Psoas muscle (tissue), 8 donors: Measurements from ENCODE around the gene FADS3. TPM values are rescaled to one million over a fixed set of nuclear protein-coding genes. Genes with fewer than 3 reads are reported as not detected.
A peak's percentile ranks its signal among the peaks of the same experiment; 100 is the strongest.

Experiments
- ATAC-seq, 4 donors: fragments of 200-7000 bp; cut with Tn5 transposase; one replicate each; pipeline ENCODE4 v1.9.1; 2020; ENCODE audit warnings: moderate library complexity in 3 of 4, mild to moderate bottlenecking in 2 of 4
- DNase-seq, 2 donors: peaks; one replicate each; pipeline ENCODE4 v3.0.0-alpha.2; 2020
- H3K27ac ChIP-seq: fragments of 200-600 bp; one replicate; pipeline ENCODE4 v1.8.0; 2022
- H3K27me3 ChIP-seq, 3 donors: fragments of 200-600 bp in 1 of 3; one replicate each; pipeline versions ENCODE4 v1.6.1 to v1.8.0; 2013 to 2022; ENCODE audit warnings: low read length in 2 of 3, mild to moderate bottlenecking in 2 of 3, moderate library complexity in 1 of 3; ENCODE audit not compliant: insufficient read depth in 3 of 3
- H3K36me3 ChIP-seq, 2 donors: fragments of 200-600 bp in 1 of 2; one replicate each; pipeline versions ENCODE4 v1.6.1 to v1.8.0; 2013 to 2022; ENCODE audit warnings: low read depth in 1 of 2, mild to moderate bottlenecking in 1 of 2, moderate library complexity in 1 of 2; ENCODE audit not compliant: insufficient read depth in 1 of 2
- H3K4me1 ChIP-seq: fragments of 200-600 bp; one replicate; pipeline ENCODE4 v1.8.0; 2022
- H3K4me3 ChIP-seq: fragments of 200-600 bp; one replicate; pipeline ENCODE4 v1.8.0; 2022; ENCODE audit warnings: mild to moderate bottlenecking
- H3K9me3 ChIP-seq: fragments of 200-600 bp; one replicate; pipeline ENCODE4 v1.8.0; 2022
- WGBS, 3 donors: extraction: QIAGEN DNeasy Blood & Tissue Kit; methylation state at CpG; one replicate each; pipeline versions ENCODE4 v1.1.6 to v1.1.7; 2013; 5-methylcytosine and 5-hydroxymethylcytosine counted together
- intact Hi-C, 2 donors: fragments of 100-400 bp; cut with DNase I; formaldehyde crosslinking; loops; one replicate each; pipeline versions ENCODE4 v1.11.0 to v1.14.2; 2022
- polyA plus RNA-seq, 3 donors: library from polyadenylated mRNA; stranded (reverse); fragments of 200-250 nt; gene quantifications; one replicate each; pipeline ENCODE4 v1.2.3, GENCODE V29; 2013
- total RNA-seq, 4 donors: library from RNA; stranded (reverse); fragmentation: NEBNext Ultra II Directional in 2 of 4; extraction: Animal tissue kit (Norgen Biotek cat#: 25700) in 2 of 4; gene quantifications; one replicate each; pipeline versions ENCODE4 v1.2.1 to v1.2.4, GENCODE V29; 2021 to 2023
- TF ChIP-seq, protein P1 (sequence below): fragments of 200-600 bp; IDR thresholded peaks from one replicate; pipeline ENCODE4 v1.8.0; 2022; ENCODE audit warnings: antibody characterized with exemption
- donor health status: healthy with polysubstance abuse.
- donor health status: DM: no; HTN: no; CAD: no; lungs with moderate emphysema.
- donor health status: Bipolar disorder and iron deficiency.
- donor health status: healthy.
- donor health status: DM: yes; HTN: yes; CAD: no.
- donor health status: DM: no; HTN: no; CAD: no.
- donor health status: DM: no; HTN: no; CAD: no.
- donor health status: DM: yes; HTN: yes; CAD: no.

Gene FADS3
- total and polyA plus RNA-seq, 7 donors, result 26.5 to 392 (median 53.9) TPM

DNA sequence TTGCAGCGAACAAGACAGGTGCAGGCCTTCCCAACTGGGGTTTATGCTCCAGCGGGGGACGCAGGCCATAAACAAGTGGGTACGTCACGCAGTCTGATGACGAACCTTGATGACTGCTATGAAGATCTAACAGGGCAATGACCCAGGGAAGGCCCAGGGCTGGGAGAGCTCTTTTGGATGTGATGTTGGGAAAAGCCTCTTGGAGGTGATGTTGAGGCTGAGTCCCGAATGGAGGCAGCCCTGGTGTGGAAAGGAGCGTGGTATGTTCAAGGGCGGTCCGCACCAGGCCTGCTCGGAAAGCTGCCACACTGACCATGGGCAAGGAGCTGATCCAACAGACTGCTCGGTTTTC lies 57.4 kb downstream of the FADS3 start:
- peak in 2 of 4 donors; percentile 19 to 29 for ATAC-seq
- Histone ChIP-seq H3K9me3 (no peaks in the 10 kb centered on the region), H3K4me3 (no peak overlapping the region), H3K4me1 (peaks cover 7% of the 10 kb centered on the region), H3K27me3 (peaks cover 0 to 9% (median 0%) of the 10 kb centered on the region in 3 donors), H3K36me3 (no peaks in the 10 kb centered on the region), H3K27ac (peak overlapping the region; percentile 50)
- 57 to 79% (median 57%) methylated on average over 12 of the region's 12 CpGs for WGBS, 3 donors
- no peak for DNase-seq
- intact Hi-C loops, result no loop called here
- TF ChIP-seq, protein P1, sequence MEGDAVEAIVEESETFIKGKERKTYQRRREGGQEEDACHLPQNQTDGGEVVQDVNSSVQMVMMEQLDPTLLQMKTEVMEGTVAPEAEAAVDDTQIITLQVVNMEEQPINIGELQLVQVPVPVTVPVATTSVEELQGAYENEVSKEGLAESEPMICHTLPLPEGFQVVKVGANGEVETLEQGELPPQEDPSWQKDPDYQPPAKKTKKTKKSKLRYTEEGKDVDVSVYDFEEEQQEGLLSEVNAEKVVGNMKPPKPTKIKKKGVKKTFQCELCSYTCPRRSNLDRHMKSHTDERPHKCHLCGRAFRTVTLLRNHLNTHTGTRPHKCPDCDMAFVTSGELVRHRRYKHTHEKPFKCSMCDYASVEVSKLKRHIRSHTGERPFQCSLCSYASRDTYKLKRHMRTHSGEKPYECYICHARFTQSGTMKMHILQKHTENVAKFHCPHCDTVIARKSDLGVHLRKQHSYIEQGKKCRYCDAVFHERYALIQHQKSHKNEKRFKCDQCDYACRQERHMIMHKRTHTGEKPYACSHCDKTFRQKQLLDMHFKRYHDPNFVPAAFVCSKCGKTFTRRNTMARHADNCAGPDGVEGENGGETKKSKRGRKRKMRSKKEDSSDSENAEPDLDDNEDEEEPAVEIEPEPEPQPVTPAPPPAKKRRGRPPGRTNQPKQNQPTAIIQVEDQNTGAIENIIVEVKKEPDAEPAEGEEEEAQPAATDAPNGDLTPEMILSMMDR, result no peak

- H3K27me3 ChIP-seq, result peaks cover 0 to 13% (median 0%) of the 10 kb centered on the region in 3 donors
- DNase-seq (no peak), ATAC-seq (peak in 2 of 4 donors; percentile 10 to 15)
- TF ChIP-seq, protein P1, result no peak
- H3K4me1 ChIP-seq, result peaks cover 7% of the 10 kb centered on the region
- no peaks in the 10 kb centered on the region for H3K36me3 ChIP-seq
- H3K4me3 ChIP-seq, result no peak overlapping the region
- no peak overlapping the region for H3K27ac ChIP-seq
- 47 to 68% (median 61%) methylated on average over 11 of the region's 11 CpGs for WGBS, 3 donors
- intact Hi-C loops, result no loop called here
- H3K9me3 ChIP-seq, result no peaks in the 10 kb centered on the region
Measured at GRCh38 chr11:61833471-61833870, 57.9 kb downstream of the FADS3 start.

- intact Hi-C loops, result no loop called here
Measured at GRCh38 chr11:61832754-61833153, 58.6 kb downstream of the FADS3 start.

DNA sequence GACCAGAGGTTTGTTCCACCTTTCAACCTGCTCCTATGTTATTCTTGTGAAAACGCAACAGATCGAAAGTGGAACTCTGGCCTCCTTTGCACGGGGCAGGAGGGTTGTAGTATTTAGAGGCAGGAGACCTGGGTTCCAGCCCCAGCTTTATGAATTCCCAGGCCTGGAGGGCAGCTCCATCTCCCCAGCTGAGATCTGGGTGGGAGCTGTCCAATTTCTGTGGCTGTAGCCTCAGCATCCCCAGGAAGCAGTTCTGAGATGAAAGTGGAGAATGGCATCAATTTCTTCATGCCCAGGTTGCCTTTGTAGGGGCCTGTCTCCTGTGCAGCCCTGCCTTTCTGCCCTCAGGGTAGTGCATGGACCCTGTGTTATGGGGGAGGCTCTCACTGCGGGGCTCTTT lies 59.1 kb downstream of the FADS3 start:
- Histone ChIP-seq H3K27me3 (peaks cover 0 to 22% (median 7%) of the 10 kb centered on the region in 3 donors), H3K36me3 (no peaks in the 10 kb centered on the region), H3K4me3 (no peak overlapping the region), H3K9me3 (no peaks in the 10 kb centered on the region), H3K27ac (no peak overlapping the region), H3K4me1 (peaks cover 12% of the 10 kb centered on the region)
- WGBS, 3 donors, result 86 to 94% (median 91%) methylated on average over 4 of the region's 4 CpGs
- TF ChIP-seq, protein P1, result no peak
- intact Hi-C loops, result no loop called here
- DNase-seq (no peak), ATAC-seq (no peak)

More at GRCh38 chr11:61832754-61833153, 58.6 kb downstream of the FADS3 start:
- WGBS, 3 donors, result 56 to 66% (median 58%) methylated on average over 7 of the region's 7 CpGs
- Histone ChIP-seq H3K36me3 (no peaks in the 10 kb centered on the region), H3K4me3 (no peak overlapping the region), H3K4me1 (peaks cover 12% of the 10 kb centered on the region), H3K27me3 (peaks cover 0 to 19% (median 4%) of the 10 kb centered on the region in 3 donors), H3K9me3 (no peaks in the 10 kb centered on the region), H3K27ac (no peak overlapping the region)
- TF ChIP-seq, protein P1, result no peak
- ATAC-seq (no peak), DNase-seq (no peak)
